HG03558 (cell line): ENCODE results near the gene MCOLN1.
"Not testable (repeated sequence)": the region's sequence is repeated elsewhere in the genome, so short reads cannot be mapped to it uniquely, and the experiment has no call there.

ENCODE experiments used
- ATAC-seq: cut with Tn5 transposase; IDR thresholded peaks from one replicate; pipeline ENCODE4 v1.9.1; 2021; ENCODE audit warnings: moderate number of reproducible peaks; ENCODE audit not compliant: unreplicated experiment; ENCODE audit errors: extremely low read depth

The MCOLN1 gene

DNA sequence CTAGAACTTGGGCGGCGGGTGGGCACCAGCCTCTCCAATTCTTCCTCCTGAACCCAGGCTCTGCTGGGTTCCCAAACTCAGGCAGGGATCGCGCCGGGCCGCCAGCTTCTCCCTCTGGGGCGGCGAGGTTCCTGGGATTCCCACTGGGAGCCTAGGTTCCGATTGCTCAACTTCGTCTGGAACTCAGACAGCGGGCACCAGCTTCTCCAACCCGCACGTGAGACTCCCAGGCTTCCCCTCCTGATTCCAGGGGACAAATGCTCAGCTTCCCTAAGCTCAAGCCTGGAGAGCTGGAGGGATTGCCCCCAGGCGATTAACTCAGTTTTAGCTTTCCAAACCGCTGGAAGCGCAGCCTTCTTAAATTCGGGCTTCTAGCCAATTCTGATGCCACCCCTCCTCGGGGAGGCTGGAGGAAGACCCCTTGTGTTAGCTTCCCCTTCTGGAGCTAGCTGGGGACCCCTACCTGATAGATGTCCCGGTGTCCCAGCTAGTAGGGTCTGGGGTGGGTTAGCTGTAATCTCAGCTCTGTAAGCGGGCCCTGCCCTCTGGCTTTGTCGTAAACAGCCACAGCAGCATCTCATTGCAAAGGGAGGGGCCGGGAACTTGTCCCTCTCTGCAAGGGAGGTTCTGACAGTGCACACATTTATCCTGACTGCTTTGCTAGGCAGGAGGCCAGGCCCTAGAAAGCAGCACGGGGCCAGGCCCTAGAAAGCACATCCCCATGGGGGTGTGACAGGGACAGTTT lies 671 bp downstream of the MCOLN1 start:
- no peak for ATAC-seq

- no peak for ATAC-seq
Measured at GRCh38 chr19:7524523-7524922, 2.1 kb downstream of the MCOLN1 start.

GRCh38 chr19:7524992-7525739 lies 2.7 kb downstream of the MCOLN1 start:
- ATAC-seq = no peak

GRCh38 chr19:7526059-7526929 lies 3.9 kb downstream of the MCOLN1 start:
- no peak for ATAC-seq

DNA sequence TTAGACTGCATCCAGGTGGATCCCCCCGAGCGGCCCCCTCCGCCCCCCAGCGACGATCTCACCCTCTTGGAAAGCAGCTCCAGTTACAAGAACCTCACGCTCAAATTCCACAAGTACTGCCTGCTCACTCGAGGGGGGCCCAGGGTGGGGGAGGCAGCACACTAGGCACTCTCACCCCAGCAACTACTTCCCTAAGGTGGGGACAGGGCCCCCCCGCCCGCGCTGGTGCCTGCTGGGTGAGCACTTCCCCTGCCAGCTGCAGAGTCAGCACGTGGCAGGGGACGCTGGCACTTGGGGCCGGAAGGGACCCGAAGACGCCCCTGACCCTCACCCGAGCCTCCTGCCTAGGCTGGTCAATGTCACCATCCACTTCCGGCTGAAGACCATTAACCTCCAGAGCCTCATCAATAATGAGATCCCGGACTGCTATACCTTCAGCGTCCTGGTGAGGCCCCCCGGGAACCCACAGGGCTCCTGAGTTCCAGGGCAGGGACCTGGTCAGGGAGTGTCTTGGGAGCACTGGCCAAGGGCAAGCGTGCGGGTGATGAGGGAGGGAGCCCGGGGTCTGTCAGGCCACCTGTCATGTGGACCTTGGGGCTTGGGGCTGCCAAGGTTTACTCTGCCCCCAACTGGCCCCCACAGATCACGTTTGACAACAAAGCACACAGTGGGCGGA lies 5.2 kb downstream of the MCOLN1 start:
- ATAC-seq = no peak

DNA sequence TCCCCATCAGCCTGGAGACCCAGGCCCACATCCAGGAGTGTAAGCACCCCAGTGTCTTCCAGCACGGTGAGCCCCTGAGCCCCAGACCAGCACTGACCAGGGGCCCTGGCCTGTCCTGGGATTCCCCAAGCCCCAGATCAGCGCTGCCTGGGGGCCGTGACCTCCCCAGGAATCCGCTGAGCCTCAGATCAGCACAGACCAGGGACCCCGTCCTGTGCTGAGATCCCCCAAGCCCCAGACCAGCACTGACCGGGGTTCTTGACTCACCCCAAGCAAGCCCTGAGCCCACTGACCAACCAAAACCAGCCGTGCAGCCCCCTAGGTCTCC lies 5.7 kb downstream of the MCOLN1 start:
- no peak for ATAC-seq

GRCh38 chr19:7528522-7529245 lies 6.3 kb downstream of the MCOLN1 start:
- no peak for ATAC-seq

DNA sequence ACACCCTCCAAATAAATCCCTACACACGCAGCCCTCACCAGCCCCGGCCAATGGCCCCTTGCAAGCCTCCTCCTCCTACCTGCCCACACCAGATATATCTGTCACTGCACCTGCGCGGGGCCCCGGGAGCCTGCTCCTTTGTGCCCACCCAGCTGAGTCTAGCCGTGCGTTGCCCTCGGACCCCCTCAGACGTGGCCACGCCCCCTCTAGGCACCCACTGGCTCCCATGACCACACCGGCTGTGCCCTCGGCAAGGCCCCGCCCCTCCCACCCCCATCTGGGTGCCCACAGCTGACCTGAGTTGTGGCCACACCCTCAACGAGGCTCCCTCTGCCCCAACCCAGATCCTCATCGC lies 6.8 kb downstream of the MCOLN1 start:
- no peak for ATAC-seq

- ATAC-seq = no peak
Measured at GRCh38 chr19:7529610-7530490, 7.4 kb downstream of the MCOLN1 start.

GRCh38 chr19:7533281-7533885 lies 11.0 kb downstream of the MCOLN1 start:
- no peak for ATAC-seq

- no peak for ATAC-seq
Measured at GRCh38 chr19:7533925-7534480, 11.6 kb downstream of the MCOLN1 start.

GRCh38 chr19:7534531-7535046 lies 12.2 kb downstream of the MCOLN1 start:
- no peak for ATAC-seq

DNA sequence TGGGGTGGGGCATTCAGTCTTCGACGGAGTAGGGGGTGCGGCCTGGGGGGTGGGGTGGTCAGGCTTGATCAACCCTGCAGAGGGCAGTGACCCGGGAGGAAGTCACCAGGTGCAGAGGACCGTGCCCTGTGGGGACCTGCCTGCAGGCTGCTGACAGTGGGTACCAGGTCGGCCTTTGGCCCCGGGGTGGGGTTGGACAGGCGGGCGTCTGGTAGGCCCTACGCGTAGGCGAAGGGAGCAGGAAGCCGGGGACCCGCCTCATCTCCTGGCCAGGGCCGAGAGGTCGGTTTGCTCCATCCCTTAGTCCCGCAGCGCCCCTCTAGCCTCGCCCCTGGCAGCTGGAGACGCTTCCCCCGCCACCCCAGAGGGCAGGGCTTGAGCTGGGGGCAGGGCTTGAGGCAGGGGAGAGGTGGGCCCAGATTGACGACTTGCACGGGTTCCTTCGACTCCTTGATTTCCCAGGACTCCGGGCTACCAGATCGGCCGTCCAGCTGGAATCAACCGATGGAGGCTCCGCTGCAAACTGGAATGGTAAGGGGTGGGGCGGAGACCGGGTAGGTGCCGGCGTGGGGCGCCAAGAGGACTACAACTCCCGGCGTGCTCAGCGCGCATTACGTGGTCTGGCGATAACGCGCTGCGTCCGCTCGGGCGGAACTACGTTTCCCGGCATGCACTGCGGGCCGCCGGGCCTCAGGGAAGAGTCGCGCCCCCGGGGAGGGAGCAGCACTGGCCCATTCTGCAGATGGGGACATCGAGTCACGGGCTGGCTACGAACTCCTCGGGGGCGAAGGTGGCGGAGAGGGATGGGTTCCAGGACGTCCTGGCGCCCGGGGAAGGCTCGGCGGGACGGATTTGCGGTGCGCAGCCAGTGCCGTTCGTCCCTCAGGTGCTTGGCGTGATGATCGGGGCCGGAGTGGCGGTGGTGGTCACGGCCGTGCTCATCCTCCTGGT lies 12.9 kb downstream of the MCOLN1 start, which contains the start of gene PNPLA6:
PNPLA6 (plus strand) TSS at position 671 of the 951 bp plus-strand sequence; CDS start at position 743, 72 bp downstream.
- no peak for ATAC-seq

DNA sequence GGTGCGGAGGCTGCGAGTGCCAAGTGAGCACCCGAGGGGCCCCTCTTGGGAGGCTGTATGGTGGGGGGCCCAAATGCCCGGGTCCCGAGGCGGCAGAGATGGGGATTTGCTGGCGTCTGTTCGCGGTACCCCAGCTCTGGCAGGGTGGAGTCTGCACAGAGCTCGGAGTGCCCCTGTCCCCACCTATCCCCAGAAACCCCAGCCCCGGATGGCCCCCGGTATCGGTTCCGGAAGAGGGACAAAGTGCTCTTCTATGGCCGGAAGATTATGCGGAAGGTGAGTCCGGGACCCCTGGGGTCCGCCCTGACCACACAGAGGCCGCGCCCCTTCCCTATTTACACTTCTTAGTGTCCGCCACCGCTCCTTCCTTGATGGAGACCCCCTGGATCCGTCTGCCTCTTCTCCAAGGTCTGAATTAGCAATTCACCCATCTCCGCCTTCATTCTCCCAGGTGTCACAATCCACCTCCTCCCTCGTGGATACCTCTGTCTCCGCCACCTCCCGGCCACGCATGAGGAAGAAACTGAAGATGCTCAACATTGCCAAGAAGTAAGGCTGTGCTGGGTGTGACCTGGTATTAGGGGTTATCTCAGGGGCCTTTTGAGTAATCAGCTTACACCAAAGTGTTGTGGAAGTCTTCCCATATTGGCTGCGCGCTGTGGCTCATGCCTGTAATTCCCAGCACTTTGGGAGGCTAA lies 13.7 kb downstream of the MCOLN1 start:
- ATAC-seq = no peak

- ATAC-seq = not testable (repeated sequence)
Measured at GRCh38 chr19:7538990-7539389, 16.6 kb downstream of the MCOLN1 start.

GRCh38 chr19:7539827-7540425 lies 17.5 kb downstream of the MCOLN1 start:
- no peak for ATAC-seq
